Activated CD4-positive, alpha-beta T cell treated with anti-CD3 and anti-CD28 coated beads, Interleukin-2, amount 10 ng/mL, durations not matched to agents 24 days and 14 days (primary cell): ENCODE results near the gene RBPJ. TPM values are rescaled to one million over a fixed set of nuclear protein-coding genes. Genes with fewer than 3 reads are reported as not detected.

Source experiments
- DNase-seq: peaks from one replicate; pipeline ENCODE4 v3.0.0; 2022
- H3K27ac Mint-ChIP-seq: one replicate; pipeline ENCODE4 v1.8.0; 2022; ENCODE audit warnings: mild to moderate bottlenecking, mixed read lengths
- H3K27me3 Mint-ChIP-seq: one replicate; pipeline ENCODE4 v1.8.0; 2022; ENCODE audit warnings: mixed read lengths
- H3K36me3 Mint-ChIP-seq: one replicate; pipeline ENCODE4 v1.8.0; 2022; ENCODE audit warnings: low read depth, mild to moderate bottlenecking, mixed read lengths
- H3K4me1 Mint-ChIP-seq: one replicate; pipeline ENCODE4 v1.8.0; 2021; ENCODE audit warnings: mixed read lengths
- H3K4me3 Mint-ChIP-seq: one replicate; pipeline ENCODE4 v1.8.0; 2022; ENCODE audit warnings: mild to moderate bottlenecking, moderate library complexity, mixed read lengths
- H3K9me3 Mint-ChIP-seq: one replicate; pipeline ENCODE4 v1.8.0; 2021; ENCODE audit warnings: mixed read lengths
- intact Hi-C: fragments of 100-400 bp; cut with micrococcal nuclease; formaldehyde crosslinking; loops from one replicate; pipeline ENCODE4 v1.15.1; 2023
- total RNA-seq: library from RNA; stranded (reverse); gene quantifications from 2 replicates; pipeline ENCODE4 v1.2.3, GENCODE V29; 2022

RBPJ gene
- total RNA-seq, 1 donor from 2014 or later = 539 TPM

DNA sequence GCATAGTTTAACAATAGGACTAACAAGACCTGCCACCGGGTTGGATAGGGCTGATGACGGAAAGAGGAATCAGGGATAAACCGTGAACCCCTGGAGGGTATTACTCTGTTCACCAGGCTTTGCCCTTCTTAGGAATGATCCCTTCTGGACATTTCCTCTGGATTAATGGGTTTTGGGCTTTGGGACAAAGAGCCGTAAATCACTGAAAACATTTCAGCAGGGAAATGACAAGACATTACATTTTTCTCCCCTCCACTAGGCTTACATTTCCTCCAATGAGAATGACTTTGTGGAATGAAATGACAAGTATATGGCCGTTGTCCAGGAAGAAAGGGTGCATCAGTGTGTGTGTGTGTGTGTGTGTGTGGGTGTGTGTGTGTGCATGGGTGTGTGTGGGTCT lies 25.9 kb upstream of the RBPJ start:
- Mint-ChIP-seq H3K4me1 (peaks cover 21% of the 10 kb centered on the region), H3K36me3 (no peaks in the 10 kb centered on the region), H3K4me3 (no peak overlapping the region), H3K27ac (no peak overlapping the region), H3K27me3 (no peaks in the 10 kb centered on the region), H3K9me3 (peaks cover 5% of the 10 kb centered on the region)
- DNase-seq = no peak
- intact Hi-C loops = no loop called here

DNA sequence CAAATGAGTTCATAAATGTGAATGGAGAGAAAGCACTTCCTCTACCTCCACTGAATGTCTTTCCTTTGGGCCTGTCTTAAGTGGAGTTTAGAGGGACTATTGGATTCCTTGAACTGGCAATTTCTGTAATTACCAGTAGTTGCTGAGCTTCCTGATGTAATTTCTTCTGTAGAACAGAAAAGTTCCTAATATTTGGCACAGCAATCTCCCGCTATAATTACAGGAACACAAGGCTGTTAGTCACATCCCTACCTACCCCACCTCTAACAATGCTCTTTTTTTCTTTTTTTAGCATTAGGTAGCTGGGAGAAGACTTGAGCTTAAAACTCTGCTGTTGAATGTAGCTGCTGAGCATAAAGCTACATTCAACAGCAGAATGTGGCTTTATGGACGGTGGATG lies 24.8 kb upstream of the RBPJ start:
- H3K4me1 Mint-ChIP-seq = peaks cover 27% of the 10 kb centered on the region
- no peak overlapping the region for H3K27ac Mint-ChIP-seq
- H3K36me3 Mint-ChIP-seq = peaks cover 2% of the 10 kb centered on the region
- DNase-seq = no peak
- intact Hi-C loops = no loop called here
- peaks cover 5% of the 10 kb centered on the region for H3K9me3 Mint-ChIP-seq
- H3K4me3 Mint-ChIP-seq = no peak overlapping the region
- no peaks in the 10 kb centered on the region for H3K27me3 Mint-ChIP-seq

DNA sequence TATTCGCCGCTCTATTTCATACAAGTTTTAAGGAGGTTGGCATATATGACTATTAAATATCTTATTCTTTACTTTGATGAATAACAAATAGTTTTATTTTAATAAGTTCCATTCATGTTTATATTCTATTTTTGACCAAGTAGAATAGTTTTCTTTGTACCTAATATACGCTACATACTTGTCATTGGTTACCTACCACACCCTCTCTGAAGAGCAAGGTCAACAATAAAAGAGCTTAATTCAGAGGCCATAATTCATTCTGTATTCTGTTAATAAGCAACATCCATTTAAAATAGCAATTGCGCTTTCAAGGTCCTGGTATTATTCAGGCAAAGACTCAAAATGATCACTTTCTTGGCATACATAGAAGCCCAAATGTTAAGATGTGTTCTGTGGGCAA lies 24.3 kb upstream of the RBPJ start:
- Mint-ChIP-seq H3K27ac (no peak overlapping the region), H3K27me3 (no peaks in the 10 kb centered on the region), H3K4me1 (peaks cover 27% of the 10 kb centered on the region), H3K36me3 (peaks cover 2% of the 10 kb centered on the region), H3K9me3 (peaks cover 5% of the 10 kb centered on the region), H3K4me3 (no peak overlapping the region)
- no peak for DNase-seq
- intact Hi-C loops = no loop called here

DNA sequence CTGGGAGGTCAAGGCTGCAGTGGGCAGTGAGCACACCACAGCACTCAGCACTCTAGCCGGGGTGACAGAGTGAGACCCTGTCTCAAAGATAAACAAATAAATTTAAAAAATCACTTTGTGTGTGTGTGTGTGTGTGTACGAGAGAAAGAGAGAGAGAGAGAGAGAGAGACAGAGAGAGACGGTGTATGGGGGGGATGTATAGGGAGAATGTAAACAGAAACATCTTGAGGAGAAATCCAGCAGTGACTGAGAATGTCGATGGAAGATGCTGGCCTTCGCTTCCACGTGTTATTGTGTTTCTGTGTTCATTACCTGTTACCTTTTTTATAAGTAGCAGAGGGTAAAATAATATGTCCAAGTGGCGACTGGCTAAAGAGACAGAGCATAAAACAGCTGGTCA lies 23.6 kb upstream of the RBPJ start:
- H3K4me3 Mint-ChIP-seq = no peak overlapping the region
- no peaks in the 10 kb centered on the region for H3K27me3 Mint-ChIP-seq
- peaks cover 2% of the 10 kb centered on the region for H3K36me3 Mint-ChIP-seq
- DNase-seq = no peak
- H3K4me1 Mint-ChIP-seq = peaks cover 24% of the 10 kb centered on the region
- H3K9me3 Mint-ChIP-seq = peaks cover 5% of the 10 kb centered on the region
- intact Hi-C loops = no loop called here
- H3K27ac Mint-ChIP-seq = no peak overlapping the region

DNA sequence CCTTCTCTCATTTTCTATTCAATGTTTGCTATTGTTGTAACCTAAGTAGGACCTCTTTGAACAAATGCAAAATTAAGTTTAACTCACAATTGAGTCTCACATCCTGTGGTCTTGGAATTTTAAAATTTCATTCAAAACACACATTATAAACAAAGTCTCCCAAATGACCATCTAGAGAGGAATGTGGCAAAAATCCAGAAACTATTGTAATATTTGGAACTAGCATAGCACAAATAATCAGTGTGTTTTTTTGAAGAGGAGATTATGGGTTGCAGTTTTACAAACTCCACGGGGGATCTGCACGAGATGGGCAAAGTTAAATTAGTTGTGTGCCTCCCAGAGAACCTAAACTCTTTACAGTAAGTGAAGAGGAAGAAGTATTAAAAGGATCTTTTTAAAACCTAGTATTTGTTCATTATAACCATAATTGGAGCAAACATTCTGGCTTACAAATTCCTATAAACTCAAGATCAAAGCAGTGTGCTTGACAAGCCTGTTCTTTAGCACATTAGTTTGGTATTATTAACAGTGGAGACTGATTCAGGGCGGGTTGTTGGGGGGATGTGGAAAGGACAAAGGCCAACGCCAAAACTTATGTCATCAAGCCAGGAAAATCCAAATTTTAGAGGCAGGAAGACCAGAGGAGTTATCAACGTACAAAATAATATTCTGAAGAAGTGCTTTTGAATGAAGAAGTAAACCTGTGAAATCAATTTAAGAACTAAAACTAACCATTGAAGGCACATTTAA lies 22.4 kb upstream of the RBPJ start:
- no peak for DNase-seq
- intact Hi-C loops = no loop called here
- no peaks in the 10 kb centered on the region for H3K27me3 Mint-ChIP-seq
- H3K27ac Mint-ChIP-seq = peak overlapping the region; percentile 38
- peaks cover 5% of the 10 kb centered on the region for H3K9me3 Mint-ChIP-seq
- peak overlapping the region; percentile 41 for H3K4me3 Mint-ChIP-seq
- peaks cover 2% of the 10 kb centered on the region for H3K36me3 Mint-ChIP-seq
- H3K4me1 Mint-ChIP-seq = peaks cover 26% of the 10 kb centered on the region

DNA sequence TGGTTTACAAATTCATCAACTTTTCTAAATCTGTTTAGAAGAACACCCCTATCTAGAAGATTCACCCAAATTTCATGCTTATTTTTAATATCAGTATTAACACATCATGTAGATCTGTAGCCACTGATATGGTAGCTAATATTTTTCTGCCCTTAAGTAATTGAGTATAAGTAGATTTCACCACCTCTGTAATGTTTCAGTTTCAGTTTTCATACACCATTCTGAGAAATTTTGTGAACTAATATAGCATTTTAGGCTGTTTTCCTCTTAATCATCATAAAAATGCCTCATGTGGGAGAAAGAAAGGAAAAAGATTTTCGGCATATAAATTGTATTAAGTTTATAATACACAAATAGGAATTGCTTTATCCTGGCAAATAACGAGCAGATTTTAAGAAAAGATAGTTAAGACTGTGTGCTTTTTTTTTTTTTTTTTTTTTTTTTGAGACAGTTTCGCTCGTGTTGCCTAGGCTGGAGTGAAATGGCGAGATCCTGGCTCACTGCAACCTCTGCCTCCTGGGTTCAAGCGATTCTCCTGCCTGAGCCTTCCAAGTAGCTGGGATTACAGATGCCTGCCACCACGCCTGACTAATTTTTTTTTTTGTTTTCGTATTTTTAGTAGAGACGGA lies 21.4 kb upstream of the RBPJ start:
- no peak for DNase-seq
- Mint-ChIP-seq H3K4me1 (peaks cover 27% of the 10 kb centered on the region), H3K9me3 (peaks cover 5% of the 10 kb centered on the region), H3K36me3 (peaks cover 4% of the 10 kb centered on the region), H3K27me3 (no peaks in the 10 kb centered on the region), H3K27ac (peak overlapping the region; percentile 7), H3K4me3 (peak overlapping the region; percentile 41)
- intact Hi-C loops = loop anchor here (1.0 kb wide), 1 partner anchor 8 kb away; no protein-coding TSS in a partner anchor

DNA sequence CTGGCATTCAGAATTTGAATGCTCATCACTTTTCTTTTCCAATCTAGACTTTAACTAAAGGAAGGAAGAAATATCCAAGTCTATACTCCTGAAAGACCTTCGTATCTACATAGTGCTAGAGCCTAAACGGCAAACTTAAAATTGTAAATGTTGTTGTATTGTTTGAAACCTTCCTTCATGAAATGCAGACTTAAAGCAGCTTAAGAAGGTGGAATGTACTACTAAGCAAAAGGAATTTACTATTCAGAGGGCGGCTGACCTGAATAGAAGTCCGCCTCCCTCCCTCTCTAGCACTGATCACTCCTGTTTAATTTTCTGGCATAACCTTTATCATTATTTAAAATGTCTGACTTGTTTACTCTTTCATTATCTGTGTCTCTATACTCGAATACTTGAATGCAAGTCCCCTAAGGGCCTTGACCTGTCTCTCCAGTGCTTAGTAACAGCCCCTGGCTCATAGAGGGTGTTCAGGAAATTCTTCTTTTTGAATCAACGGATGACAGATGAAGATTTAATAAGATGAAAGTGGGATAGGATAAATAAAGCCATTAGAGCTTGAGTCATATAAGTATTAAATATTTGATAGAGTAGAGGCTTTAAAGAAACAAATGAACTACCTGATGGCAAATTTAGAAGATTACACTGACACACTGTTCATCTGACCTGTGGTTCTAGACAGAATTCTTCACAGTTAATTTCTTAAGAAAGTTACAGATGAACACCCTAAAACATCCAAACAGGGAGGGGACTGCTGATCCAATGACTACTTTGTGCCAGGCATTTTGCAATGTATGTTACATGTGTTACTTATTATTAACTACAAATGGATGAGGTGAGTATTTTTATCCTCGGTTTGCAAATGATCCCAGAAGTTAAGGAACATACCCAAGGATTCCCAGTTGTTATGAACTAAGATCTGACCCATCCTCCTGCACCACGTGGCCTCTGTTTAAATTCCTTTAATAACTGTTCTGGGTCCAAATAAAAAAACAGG lies 20.2 kb upstream of the RBPJ start:
- intact Hi-C loops = no loop called here

DNA sequence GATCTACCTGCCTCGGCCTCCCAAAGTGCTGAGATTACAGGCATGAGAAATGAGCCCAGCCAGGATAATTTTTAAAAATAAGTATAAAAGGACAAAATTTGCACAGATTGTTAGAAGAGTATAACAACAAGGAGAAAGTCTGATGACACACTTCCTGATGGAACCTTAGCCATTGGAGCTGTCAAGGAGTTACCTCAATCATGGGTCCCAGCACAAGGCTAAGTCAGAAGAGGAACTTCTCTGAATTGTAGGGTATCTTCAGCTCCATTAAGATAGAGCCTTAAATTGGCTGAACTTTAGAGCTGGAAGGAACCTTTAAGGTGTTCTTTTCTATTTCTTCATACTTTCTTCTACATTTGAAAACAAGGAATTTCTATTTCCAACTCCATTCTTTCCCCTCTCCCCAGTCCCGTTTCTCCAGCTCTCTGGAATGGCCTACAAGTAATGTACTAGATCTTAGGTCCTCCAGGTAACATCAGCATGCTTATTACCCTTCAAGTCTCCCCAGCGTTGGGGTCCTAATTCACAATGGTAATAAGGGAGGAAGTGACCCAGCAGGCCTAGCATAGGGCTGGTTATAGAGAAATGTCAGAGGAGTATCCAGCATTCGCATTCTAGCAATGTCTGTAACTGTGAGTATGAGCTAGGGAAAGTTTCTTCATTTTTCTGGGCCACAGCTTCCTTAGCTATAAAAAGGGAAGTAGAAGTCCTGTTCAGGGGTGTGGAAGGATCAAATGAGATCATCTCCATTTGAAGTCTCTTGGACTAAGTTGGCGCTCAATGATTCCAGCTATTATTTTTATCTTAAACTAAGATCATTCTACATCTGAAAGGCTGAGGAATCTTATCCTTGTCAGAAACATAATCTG lies 18.5 kb upstream of the RBPJ start:
- Mint-ChIP-seq H3K9me3 (no peaks in the 10 kb centered on the region), H3K4me1 (peaks cover 31% of the 10 kb centered on the region), H3K36me3 (peaks cover 4% of the 10 kb centered on the region), H3K27me3 (no peaks in the 10 kb centered on the region), H3K4me3 (no peak overlapping the region), H3K27ac (no peak overlapping the region)
- intact Hi-C loops = no loop called here
- DNase-seq = no peak

More for the DNA sequence above, 20.2 kb upstream of the RBPJ start:
- no peak for DNase-seq
- Mint-ChIP-seq H3K9me3 (no peaks in the 10 kb centered on the region), H3K4me1 (peaks cover 27% of the 10 kb centered on the region), H3K27ac (no peak overlapping the region), H3K36me3 (peaks cover 4% of the 10 kb centered on the region), H3K27me3 (no peaks in the 10 kb centered on the region), H3K4me3 (no peak overlapping the region)

DNA sequence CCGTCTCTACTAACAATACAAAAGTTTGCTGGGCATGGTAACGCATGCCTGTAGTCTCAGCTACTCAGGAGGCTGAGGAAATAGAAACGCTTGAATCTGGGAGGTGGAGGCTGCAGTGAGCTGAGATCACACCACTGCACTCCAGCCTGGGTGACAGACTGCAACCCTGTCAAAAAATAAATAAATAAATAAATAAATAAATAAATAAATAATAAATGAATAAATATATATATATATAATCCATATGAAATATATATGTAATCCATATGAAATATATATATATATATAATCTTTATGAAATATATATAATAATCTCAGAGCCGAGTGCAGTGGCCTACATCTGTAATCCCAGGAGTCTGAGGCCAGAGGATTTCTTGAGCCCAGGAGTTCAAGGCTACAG lies 17.8 kb upstream of the RBPJ start:
- Mint-ChIP-seq H3K27me3 (no peaks in the 10 kb centered on the region), H3K4me1 (peaks cover 33% of the 10 kb centered on the region), H3K36me3 (peaks cover 4% of the 10 kb centered on the region), H3K9me3 (no peaks in the 10 kb centered on the region), H3K4me3 (no peak overlapping the region), H3K27ac (no peak overlapping the region)
- intact Hi-C loops = no loop called here
- DNase-seq = no peak

DNA sequence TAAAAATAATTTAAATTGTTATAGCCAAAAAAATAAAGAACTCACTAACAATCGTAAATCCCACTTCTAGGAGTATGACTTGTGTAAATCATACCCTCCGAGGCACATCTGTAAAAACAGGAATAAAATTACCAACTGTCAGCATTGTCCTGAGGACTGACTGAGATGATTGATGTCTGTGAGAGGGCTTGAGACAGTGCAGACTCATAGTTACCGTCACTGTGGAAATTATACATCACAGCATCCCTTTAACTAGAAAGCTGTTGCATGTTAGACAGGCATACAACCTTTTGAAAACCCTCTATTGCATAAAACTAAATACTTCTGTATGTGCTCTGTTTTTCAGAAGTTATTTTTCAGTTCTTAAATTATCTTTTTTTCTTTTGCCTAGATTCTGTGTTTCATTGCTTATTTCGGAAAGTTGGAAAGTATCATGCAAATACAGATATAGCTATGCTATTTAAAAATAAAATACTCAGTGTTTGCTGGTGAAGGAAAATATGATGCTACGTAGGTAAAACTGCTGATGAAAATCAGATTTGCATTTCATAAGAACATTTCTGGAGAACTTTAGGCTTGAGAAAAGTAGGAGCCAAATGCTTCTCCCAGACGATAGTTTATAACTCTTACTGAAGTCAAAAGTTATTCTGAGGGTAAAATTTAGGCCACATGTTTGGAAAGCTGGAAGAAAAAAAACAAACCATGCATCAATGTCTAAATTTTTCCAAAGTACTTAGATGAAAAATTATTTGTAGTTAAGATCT lies 13.6 kb upstream of the RBPJ start:
- H3K4me3 Mint-ChIP-seq = peak overlapping the region; percentile 51
- intact Hi-C loops = loop anchor here (1.0 to 5.0 kb wide), 4 partner anchors 8 to 35 kb away; partner anchors contain the start of gene RBPJ

DNA sequence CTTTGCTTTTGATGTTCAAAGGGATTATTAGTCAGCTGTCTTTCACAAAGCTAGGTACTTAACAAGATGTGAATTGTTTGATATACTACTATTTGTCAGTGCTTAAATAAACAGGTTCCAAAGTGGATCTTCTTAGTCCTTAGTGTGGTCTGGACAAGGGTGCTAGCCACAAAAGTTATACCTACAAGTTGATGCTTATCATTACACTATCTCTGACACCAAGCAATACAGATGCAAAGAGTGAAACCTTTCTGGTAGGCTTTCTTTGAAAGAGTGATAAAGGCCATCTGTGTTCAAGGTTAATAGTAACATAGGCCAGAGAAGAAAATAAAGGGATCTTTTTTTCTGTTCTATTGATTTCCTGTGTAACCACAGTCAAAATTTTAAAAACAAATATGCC lies 12.2 kb upstream of the RBPJ start:
- Mint-ChIP-seq H3K27me3 (no peaks in the 10 kb centered on the region), H3K36me3 (peaks cover 8% of the 10 kb centered on the region), H3K27ac (peak overlapping the region; percentile 14)

More for the DNA sequence above, 13.6 kb upstream of the RBPJ start:
- H3K4me1 Mint-ChIP-seq = peaks cover 26% of the 10 kb centered on the region
- H3K36me3 Mint-ChIP-seq = peaks cover 3% of the 10 kb centered on the region
- no peak for DNase-seq
- peak overlapping the region; percentile 91 for H3K27ac Mint-ChIP-seq
- no peaks in the 10 kb centered on the region for H3K27me3 Mint-ChIP-seq
- H3K9me3 Mint-ChIP-seq = no peaks in the 10 kb centered on the region

DNA sequence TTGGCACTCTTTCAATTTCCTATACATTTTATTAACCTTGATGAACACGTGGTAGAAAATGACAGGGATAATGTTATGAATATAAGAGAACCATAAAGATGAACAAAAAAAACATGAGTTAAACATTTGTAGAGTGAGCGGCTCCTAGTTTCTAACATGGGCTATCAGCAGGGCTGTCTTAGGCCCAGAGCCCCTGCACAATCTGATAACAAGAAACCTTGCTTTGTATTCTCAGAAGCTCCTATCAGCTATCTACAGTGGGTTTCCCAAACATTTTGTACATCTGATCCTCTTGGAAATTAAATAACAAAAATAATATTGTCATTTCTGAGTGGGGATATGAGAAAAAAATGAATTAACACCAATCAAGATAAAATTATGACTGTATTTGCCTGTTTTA lies 10.6 kb upstream of the RBPJ start:
- DNase-seq = no peak
- no peak overlapping the region for H3K27ac Mint-ChIP-seq
- H3K9me3 Mint-ChIP-seq = peaks cover 7% of the 10 kb centered on the region
- no peak overlapping the region for H3K4me3 Mint-ChIP-seq
- H3K4me1 Mint-ChIP-seq = peaks cover 35% of the 10 kb centered on the region
- intact Hi-C loops = no loop called here
- H3K27me3 Mint-ChIP-seq = no peaks in the 10 kb centered on the region
- H3K36me3 Mint-ChIP-seq = peaks cover 13% of the 10 kb centered on the region

More for the DNA sequence above, 12.2 kb upstream of the RBPJ start:
- no peaks in the 10 kb centered on the region for H3K9me3 Mint-ChIP-seq
- DNase-seq = no peak
- no peak overlapping the region for H3K4me3 Mint-ChIP-seq
- peaks cover 31% of the 10 kb centered on the region for H3K4me1 Mint-ChIP-seq
- intact Hi-C loops = loop anchor here (5.0 kb wide), 1 partner anchor 36 kb away; no protein-coding TSS in a partner anchor
